Activated naive CD8-positive, alpha-beta T cell treated with anti-CD3 and anti-CD28 coated beads, Interleukin-2, amount 10 ng/mL, durations not matched to agents 7 days and 5 days (primary cell): ENCODE results near the gene TANGO6. TPM values are rescaled to one million over a fixed set of nuclear protein-coding genes. Genes with fewer than 3 reads are reported as not detected.

Experiments
- ATAC-seq: fragments of 150-1000 bp; cut with Tn5 transposase; one replicate; pipeline ENCODE4 v1.10.0; 2021; ENCODE audit warnings: low read depth, moderate library complexity
- POLR2A ChIA-PET: fragments of 350-600 bp; sonication (Branson Sonifier 250); formaldehyde crosslinking; loops from one replicate; lab custom pipeline; 2021; ENCODE audit warnings: antibody characterized with exemption; lab: Charles Lee
- DNase-seq: peaks from one replicate; pipeline ENCODE4 v3.0.0; 2021
- H3K27ac Mint-ChIP-seq: one replicate; pipeline ENCODE4 v1.8.0; 2022; ENCODE audit warnings: mild to moderate bottlenecking, mixed read lengths
- H3K27me3 Mint-ChIP-seq: one replicate; pipeline ENCODE4 v1.8.0; 2022; ENCODE audit warnings: mild to moderate bottlenecking, moderate library complexity, mixed read lengths
- H3K36me3 Mint-ChIP-seq: one replicate; pipeline ENCODE4 v1.8.0; 2021; ENCODE audit warnings: mild to moderate bottlenecking, mixed read lengths
- H3K4me1 Mint-ChIP-seq: one replicate; pipeline ENCODE4 v1.8.0; 2021; ENCODE audit warnings: mixed read lengths
- H3K4me3 Mint-ChIP-seq: one replicate; pipeline ENCODE4 v1.8.0; 2022; ENCODE audit warnings: mild to moderate bottlenecking, moderate library complexity, mixed read lengths
- H3K9me3 Mint-ChIP-seq: one replicate; pipeline ENCODE4 v1.8.0; 2021; ENCODE audit warnings: mixed read lengths
- total RNA-seq, 2 experiments: library from RNA; stranded (reverse); gene quantifications; one replicate each; pipeline ENCODE4 v1.2.3, GENCODE V29; 2021

TANGO6 gene
- total RNA-seq, 2 experiments from 2014 or later: 29.2 to 29.7 TPM

DNA sequence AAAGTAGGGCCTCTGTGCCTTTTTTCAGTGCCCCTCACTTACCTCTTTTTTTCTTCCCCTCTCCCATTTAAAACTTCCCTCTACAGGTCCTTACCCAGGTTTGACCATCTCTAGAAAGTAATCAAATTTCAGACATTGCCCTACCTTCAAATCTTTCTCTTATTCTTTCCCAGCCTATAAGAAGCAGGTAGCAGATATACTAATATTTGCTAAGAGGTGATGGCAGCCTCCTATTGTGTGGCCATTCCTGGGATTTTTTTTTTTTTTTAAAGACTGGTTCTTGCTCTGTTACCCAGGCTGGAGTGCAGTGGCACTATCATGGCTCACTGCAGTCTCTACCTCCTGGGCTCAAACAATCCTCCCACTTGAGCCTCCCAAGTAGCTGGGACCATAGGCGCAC lies 151.0 kb downstream of the TANGO6 start:
- POLR2A ChIA-PET: interaction anchor here (0.5 kb wide), 1 partner anchor 98 kb away, joined by 3 read pairs; no protein-coding TSS in a partner anchor
- Mint-ChIP-seq H3K36me3 (peaks cover 12% of the 10 kb centered on the region), H3K27me3 (no peaks in the 10 kb centered on the region), H3K4me1 (no peaks in the 10 kb centered on the region), H3K9me3 (no peaks in the 10 kb centered on the region), H3K27ac (no peak overlapping the region), H3K4me3 (no peak overlapping the region)
- DNase-seq (no peak), ATAC-seq (no peak)

DNA sequence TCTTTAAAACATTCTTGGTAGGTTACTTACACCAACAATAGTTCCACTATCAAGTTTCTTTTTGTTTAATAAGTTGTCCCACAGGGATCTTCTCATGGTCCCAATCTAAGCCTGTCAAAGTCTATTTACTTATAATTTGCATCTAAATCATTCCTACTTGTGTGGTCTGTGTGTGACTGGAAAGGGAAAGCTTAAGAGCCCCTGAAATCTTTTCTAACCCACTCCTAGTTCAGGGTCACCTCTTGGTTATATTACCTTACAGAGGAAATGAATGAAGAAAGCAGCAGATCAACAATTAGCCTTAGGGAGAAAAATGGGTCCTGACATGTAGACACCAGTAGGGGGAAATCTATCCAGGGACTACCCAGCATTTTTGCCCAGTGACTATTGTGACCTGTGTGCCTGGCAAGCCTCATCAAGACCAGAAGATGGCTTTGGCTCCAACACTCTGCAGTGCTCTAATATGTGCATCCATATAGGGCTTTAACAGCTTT lies 151.7 kb downstream of the TANGO6 start:
- DNase-seq: no peak
- no peak for ATAC-seq
- no peaks in the 10 kb centered on the region for H3K9me3 Mint-ChIP-seq
- H3K27ac Mint-ChIP-seq: no peak overlapping the region
- POLR2A ChIA-PET: no interaction called here
- H3K27me3 Mint-ChIP-seq: no peaks in the 10 kb centered on the region
- H3K4me1 Mint-ChIP-seq: no peaks in the 10 kb centered on the region
- H3K4me3 Mint-ChIP-seq: no peak overlapping the region
- H3K36me3 Mint-ChIP-seq: peaks cover 12% of the 10 kb centered on the region

DNA sequence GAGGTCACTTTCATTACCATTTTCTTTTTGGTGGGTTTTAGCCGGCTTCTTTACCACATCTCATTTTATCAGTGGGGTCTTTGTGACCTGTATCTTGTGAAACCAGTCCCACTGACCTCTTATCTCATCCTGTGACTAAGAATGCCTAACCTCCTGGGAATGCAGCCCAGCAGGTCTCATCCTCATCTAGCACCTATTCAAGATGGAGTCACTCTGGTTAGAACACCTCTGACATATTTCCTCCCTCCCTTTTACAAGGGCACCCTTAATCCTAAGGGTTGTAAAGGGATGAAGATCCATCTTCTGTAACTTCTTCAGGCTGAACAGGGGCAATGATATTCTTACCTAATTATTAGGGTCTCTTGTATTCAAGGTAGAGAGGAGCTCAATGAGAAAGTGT lies 154.2 kb downstream of the TANGO6 start:
- no peak overlapping the region for H3K4me3 Mint-ChIP-seq
- POLR2A ChIA-PET: no interaction called here
- H3K36me3 Mint-ChIP-seq: peaks cover 21% of the 10 kb centered on the region
- H3K27me3 Mint-ChIP-seq: no peaks in the 10 kb centered on the region
- no peak for ATAC-seq
- no peak overlapping the region for H3K27ac Mint-ChIP-seq
- DNase-seq: no peak
- peaks cover 7% of the 10 kb centered on the region for H3K9me3 Mint-ChIP-seq
- H3K4me1 Mint-ChIP-seq: no peaks in the 10 kb centered on the region

DNA sequence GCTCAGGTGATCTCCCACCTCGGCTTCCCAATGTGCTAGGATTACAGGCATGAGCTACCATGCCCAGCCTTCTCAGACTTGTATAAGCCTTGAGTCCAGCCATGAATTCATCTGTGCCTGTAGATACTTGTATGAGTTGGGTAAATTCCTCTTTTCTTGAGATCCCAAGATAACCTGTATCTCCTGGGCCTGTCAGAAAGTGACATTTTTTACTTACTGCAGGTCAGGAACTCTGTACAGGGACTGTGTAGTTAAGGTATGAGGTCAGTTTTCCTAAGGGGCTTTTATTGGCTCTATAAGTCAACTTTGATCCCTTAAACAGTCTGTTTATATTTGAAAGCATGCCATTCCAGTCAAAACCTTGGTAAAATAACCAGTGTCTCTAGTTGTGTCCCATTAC lies 155.8 kb downstream of the TANGO6 start:
- Mint-ChIP-seq H3K27ac (no peak overlapping the region), H3K9me3 (peaks cover 11% of the 10 kb centered on the region), H3K4me1 (no peaks in the 10 kb centered on the region), H3K36me3 (peaks cover 29% of the 10 kb centered on the region), H3K27me3 (no peaks in the 10 kb centered on the region), H3K4me3 (no peak overlapping the region)
- ATAC-seq: no peak
- no peak for DNase-seq
- POLR2A ChIA-PET: interaction anchor here (0.7 kb wide), 1 partner anchor 74 kb away, joined by 3 read pairs; no protein-coding TSS in a partner anchor

DNA sequence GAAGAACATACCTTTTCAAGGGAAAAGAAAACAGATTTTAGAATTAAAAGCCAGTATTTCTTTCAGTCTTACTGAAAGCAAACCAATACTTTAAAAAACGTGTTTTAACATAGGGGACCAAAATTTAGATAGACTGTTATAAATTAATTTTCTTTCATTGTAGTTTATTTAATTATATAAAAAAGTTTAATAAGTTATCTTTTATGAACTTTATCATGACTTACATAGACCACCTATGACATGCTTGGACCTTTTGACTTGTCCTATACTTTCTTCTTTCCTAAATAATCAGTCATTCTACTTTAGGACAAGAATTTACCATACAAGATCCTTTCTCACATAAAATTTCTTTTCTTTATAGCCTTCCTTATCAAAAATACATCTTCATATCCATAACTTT lies 160.2 kb downstream of the TANGO6 start:
- Mint-ChIP-seq H3K36me3 (peaks cover 29% of the 10 kb centered on the region), H3K4me1 (no peaks in the 10 kb centered on the region), H3K27ac (no peak overlapping the region), H3K4me3 (no peak overlapping the region), H3K9me3 (peaks cover 18% of the 10 kb centered on the region), H3K27me3 (no peaks in the 10 kb centered on the region)
- POLR2A ChIA-PET: no interaction called here
- ATAC-seq (no peak), DNase-seq (no peak)

DNA sequence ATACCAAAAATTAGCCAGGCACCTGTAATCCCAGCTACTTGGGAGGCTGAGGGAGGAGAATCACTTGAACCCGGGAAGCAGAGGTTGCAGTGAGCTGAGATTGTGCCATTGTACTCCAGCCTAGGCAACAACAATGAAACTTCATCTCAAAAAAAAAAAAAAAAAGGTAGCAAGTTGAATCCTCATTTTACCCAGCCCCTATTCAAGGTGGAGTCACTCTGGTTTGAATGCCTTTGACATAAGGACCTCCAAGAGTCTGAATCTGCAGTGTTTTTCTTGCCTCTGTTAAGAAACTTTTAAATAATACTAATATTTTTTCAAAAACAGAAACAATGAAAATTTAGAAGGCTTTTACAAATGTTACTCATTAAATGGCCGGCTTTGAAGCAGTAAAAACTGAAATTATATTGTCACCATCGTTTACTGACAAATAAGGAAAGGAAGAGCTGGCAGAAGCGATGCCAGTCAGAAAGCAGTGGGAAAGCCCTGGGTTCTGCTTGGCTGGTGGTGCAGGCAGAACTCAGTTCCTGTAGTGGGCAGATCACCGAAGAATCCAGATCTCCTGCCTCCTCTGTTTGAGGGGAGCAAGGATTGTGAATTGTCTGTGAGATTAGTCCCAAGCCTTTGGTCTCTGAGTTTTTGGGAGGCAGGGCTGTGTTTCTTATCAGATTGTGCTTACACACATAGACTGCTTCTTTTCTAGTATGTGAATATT lies 162.5 kb downstream of the TANGO6 start:
- Mint-ChIP-seq H3K27ac (no peak overlapping the region), H3K36me3 (peaks cover 31% of the 10 kb centered on the region), H3K27me3 (no peaks in the 10 kb centered on the region), H3K4me3 (no peak overlapping the region), H3K4me1 (no peaks in the 10 kb centered on the region), H3K9me3 (peaks cover 18% of the 10 kb centered on the region)
- no peak for DNase-seq
- no peak for ATAC-seq
- POLR2A ChIA-PET: no interaction called here

DNA sequence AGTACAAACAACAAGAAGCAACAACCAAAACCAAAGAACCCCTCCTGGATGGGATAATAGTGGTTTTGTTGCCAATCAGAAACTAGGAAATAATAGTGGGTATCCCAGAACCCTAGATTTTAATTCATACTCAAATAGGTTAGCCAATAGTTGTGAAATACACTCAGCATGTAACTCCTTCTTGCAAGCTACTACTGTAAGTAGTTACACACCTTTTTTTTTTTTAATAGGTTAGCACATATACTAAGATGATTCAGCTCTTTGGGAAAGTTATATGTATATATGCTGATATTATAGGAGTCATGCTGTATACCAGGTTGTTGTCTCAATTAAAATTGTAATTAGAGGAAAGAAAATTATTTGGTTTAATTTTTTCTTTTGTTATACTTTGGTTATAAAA lies 169.6 kb downstream of the TANGO6 start:
- Mint-ChIP-seq H3K36me3 (peaks cover 7% of the 10 kb centered on the region), H3K27me3 (no peaks in the 10 kb centered on the region), H3K4me3 (no peak overlapping the region), H3K9me3 (no peaks in the 10 kb centered on the region), H3K4me1 (no peaks in the 10 kb centered on the region), H3K27ac (no peak overlapping the region)
- POLR2A ChIA-PET: no interaction called here
- DNase-seq (no peak), ATAC-seq (no peak)

DNA sequence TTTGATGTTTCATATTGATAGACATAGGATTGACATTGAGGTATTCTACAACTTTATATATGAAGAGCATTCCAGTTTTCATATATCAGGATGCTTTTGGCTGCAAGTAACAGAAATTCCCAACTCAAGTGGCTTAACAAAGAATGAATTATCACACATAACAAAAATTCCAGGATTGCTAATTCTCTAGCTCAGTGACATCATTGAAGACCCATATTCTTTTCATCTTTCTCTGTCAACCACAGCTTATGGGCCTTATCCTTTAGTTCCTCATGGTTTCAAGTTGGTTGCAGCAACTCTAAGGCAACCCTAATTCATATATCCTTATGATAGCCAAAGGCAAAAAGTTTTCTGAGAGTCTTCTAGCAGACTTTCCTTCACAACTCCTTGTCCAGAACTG lies 170.7 kb downstream of the TANGO6 start:
- Mint-ChIP-seq H3K27ac (no peak overlapping the region), H3K4me3 (no peak overlapping the region)

DNA sequence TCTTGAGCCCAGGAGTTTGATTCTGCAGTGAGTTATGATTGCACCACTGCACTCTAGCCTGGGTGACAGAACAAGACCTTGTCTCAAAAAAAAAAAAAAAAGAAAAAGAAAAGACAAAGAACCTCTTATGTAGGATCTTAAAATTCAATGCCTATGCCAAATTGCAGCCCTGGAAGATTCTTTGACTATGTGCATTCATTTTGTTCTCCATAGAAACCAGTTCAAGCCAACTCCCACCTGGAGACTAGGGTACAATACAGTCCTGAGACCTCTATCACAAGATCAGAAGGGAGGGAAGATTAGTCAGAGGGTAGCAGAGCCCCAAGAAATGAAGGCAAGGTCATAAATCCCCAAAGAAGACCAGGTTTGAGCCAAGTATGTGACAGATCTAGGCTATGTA lies 171.5 kb downstream of the TANGO6 start:
- POLR2A ChIA-PET: no interaction called here
- H3K27ac Mint-ChIP-seq: no peak overlapping the region
- H3K4me1 Mint-ChIP-seq: no peaks in the 10 kb centered on the region
- H3K36me3 Mint-ChIP-seq: peaks cover 5% of the 10 kb centered on the region
- no peak overlapping the region for H3K4me3 Mint-ChIP-seq
- DNase-seq (no peak), ATAC-seq (no peak)
- no peaks in the 10 kb centered on the region for H3K9me3 Mint-ChIP-seq
- no peaks in the 10 kb centered on the region for H3K27me3 Mint-ChIP-seq

More for the DNA sequence above, 170.7 kb downstream of the TANGO6 start:
- no peak for DNase-seq
- no peak for ATAC-seq
- no peaks in the 10 kb centered on the region for H3K27me3 Mint-ChIP-seq
- H3K9me3 Mint-ChIP-seq: no peaks in the 10 kb centered on the region
- H3K4me1 Mint-ChIP-seq: no peaks in the 10 kb centered on the region
- POLR2A ChIA-PET: no interaction called here
- peaks cover 5% of the 10 kb centered on the region for H3K36me3 Mint-ChIP-seq

DNA sequence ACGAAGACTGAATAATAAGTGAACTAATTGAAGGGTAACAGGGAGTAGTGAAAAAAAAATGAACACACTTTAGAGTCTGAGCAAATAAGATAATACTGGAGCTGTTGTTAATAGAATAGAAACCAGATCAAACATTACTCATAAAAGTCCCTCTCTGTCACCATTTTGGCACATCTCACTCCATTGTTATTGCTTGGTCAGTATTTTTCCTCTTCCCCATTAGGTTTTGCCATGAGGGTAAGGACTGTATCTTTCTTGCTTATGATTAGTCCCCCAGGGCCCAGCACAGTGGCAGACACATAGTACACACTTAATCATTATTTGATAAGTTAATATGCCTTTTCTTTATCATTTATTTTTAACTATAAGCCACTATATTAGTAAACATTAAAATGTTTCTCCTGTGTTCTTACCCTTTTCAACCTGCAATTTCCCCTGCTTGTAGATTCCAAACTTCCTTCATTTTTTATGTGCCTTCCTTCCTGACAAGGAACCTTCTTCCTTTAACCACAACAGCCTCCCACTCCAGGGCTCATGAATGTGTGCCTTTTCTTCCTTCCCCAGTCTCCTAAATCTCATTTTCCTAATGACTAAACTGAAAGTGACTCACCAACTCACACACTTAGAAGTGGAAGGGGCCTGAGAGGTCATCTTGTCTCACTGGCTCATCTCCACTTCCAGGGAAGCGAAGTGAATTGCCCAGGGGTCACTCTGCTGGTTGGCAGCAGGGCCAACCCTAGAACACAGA lies 173.9 kb downstream of the TANGO6 start:
- DNase-seq (no peak), ATAC-seq (no peak)
- POLR2A ChIA-PET: no interaction called here
- Mint-ChIP-seq H3K4me3 (no peak overlapping the region), H3K27ac (no peak overlapping the region), H3K36me3 (peaks cover 5% of the 10 kb centered on the region), H3K27me3 (no peaks in the 10 kb centered on the region), H3K4me1 (no peaks in the 10 kb centered on the region), H3K9me3 (no peaks in the 10 kb centered on the region)

DNA sequence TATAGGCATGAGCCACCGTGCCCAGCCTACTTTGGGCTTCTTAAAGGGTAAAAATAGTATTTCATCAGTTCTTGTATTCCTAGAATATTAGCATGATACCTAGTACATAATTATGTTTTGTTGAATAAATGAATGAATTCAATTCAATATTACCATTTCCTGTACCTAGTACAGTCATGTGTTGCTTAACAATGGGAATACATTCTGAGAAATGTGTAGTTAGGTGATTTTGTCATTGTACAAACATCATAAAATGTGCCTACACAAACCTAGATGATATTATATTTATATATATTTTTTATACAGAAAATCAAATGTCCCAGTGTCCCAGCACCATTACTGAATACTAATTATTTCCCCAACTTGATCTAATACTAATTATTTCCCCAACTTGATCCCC lies 176.5 kb downstream of the TANGO6 start:
- Mint-ChIP-seq H3K27me3 (no peaks in the 10 kb centered on the region), H3K27ac (no peak overlapping the region), H3K9me3 (no peaks in the 10 kb centered on the region), H3K4me1 (no peaks in the 10 kb centered on the region), H3K36me3 (peaks cover 4% of the 10 kb centered on the region), H3K4me3 (no peak overlapping the region)
- ATAC-seq (no peak), DNase-seq (no peak)
- POLR2A ChIA-PET: no interaction called here

DNA sequence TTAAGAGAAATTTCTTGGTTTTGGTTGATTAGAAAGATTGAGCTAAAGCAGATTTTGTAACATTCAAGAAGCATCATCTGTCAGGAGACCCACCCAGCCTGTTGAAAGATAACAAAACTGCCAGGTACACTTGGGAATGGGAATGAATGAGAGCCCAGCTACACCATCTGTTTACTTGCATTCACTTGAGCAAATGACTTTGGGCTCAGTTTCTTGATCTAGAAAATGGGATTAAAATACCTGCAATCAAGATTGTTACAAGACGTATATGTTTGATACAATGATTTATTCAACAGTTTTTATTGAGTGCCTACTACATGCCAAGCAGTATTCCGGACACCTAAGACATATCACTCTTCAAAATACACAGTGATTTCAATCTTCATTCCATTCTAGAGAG lies 185.8 kb downstream of the TANGO6 start:
- POLR2A ChIA-PET: no interaction called here
- no peaks in the 10 kb centered on the region for H3K27me3 Mint-ChIP-seq
- no peak overlapping the region for H3K27ac Mint-ChIP-seq
- ATAC-seq: no peak
- DNase-seq: no peak
- H3K36me3 Mint-ChIP-seq: peaks cover 8% of the 10 kb centered on the region
- H3K4me1 Mint-ChIP-seq: no peaks in the 10 kb centered on the region
- no peaks in the 10 kb centered on the region for H3K9me3 Mint-ChIP-seq
- no peak overlapping the region for H3K4me3 Mint-ChIP-seq

DNA sequence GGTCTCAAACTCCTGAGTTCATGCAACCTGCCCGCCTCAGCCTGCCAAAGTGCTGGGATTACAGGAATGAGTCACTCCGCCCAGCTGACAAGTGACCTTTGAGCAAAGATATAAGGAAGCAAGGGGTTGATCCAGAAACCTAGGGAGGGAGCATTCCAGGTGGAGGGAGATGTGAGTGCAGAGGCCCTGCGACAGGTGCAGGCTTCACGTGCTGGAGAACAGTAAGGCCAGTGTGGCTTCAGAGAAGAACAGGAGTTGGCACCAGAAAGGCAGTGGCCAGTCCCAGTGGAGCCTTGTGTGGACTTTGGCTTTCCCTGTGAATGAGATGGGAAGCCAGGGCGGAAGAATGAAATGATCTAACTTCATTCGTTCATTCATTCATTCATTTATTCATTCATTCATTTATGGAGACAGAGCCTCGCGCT lies 188.6 kb downstream of the TANGO6 start:
- POLR2A ChIA-PET: no interaction called here
- peaks cover 6% of the 10 kb centered on the region for H3K36me3 Mint-ChIP-seq
- H3K4me1 Mint-ChIP-seq: no peaks in the 10 kb centered on the region
- DNase-seq (no peak), ATAC-seq (no peak)
- H3K27ac Mint-ChIP-seq: no peak overlapping the region
- no peaks in the 10 kb centered on the region for H3K27me3 Mint-ChIP-seq
- H3K4me3 Mint-ChIP-seq: no peak overlapping the region
- no peaks in the 10 kb centered on the region for H3K9me3 Mint-ChIP-seq
